HG03108 (cell line): ENCODE measurements around the gene TEX264.

Experiments used
- ATAC-seq: cut with Tn5 transposase; IDR thresholded peaks from one replicate; pipeline ENCODE4 v1.9.1; 2021; ENCODE audit warnings: moderate library complexity; ENCODE audit not compliant: unreplicated experiment

Gene TEX264

DNA sequence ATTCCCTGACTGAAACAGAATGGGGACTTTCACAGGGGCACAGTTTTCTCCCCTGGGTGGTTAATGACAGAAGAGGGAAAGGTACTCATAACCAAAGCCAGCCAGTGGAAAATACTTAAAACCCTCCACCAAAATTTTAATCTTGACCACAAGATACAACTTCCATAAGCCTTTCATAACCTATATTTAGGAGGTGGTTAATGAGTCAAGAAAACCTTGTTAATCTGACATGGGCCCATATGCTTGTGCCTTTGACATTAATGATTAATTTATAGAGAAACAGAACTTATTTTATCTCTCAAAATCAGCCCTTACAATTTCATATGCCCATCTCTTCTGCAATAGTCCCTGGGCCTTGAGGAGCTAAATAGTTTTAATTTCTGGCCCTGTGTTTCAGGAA is 76.8 kb downstream of the TEX264 start:
- ATAC-seq, result no peak

DNA sequence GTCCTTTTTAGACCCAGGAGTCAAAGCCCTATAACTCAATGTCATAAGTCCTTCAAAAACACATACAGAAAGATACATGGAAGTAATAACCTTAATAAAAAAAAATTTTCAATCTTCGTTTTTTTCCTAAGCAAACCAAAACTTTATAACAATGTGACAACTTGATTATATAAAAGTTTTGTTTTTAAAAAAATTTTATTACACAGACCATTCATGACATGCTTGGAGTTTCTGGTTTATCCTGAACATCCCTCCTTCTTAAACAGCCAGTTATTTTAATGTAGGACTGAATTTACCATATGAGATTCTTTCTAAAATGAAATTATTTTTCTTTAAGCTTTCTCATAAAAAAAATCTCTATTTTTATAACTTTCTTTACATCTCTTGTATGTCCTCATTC is 77.3 kb downstream of the TEX264 start:
- no peak for ATAC-seq

DNA sequence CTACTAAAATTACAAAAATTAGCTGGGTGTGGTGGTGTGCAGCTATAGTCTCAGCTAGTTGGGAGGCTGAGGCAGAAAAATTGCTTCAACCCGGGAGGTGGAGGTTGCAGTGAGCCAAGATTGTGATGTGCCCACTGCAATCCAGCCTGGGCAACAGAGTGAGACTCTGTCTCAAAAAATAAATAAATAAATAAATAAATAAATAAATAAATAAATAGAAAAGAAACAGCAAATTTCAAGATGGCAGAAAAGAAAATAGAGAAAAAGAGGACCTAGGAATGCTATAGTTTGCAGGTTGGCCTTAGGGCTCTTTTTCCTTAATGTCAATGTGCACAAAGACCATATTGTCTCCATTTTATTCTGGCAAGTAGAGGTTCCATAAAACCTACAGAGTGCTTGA is 79.8 kb downstream of the TEX264 start:
- ATAC-seq, result no peak

DNA sequence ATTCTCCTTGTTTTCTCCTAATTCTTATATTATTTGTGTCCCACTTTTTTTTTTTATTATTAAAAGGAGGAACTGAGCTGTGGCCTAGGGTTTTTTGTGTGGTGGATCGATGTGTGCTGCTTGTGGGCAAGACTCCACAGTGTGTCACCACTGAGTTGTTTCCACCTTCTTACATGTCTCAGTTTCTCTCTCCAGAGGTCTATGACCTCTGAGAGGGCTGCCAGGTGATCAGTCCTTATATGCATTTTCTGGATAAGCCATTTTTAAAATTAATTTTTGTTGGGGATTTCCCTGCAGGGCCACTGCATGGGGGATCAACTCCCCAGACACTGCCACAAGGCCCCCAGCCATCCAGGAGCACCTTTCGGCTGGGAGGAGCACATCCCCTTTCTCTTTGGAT is 80.2 kb downstream of the TEX264 start:
- no peak for ATAC-seq
